Right lobe of liver (tissue), 6 donors: Measurements from ENCODE around the gene C22orf31. TPM values are rescaled to one million over a fixed set of nuclear protein-coding genes. Genes with fewer than 3 reads are reported as not detected.
A peak's percentile ranks its signal among the peaks of the same experiment; 100 is the strongest.

Source experiments
- ATAC-seq, 4 donors: fragments of 200-7000 bp; cut with Tn5 transposase; one replicate each; pipeline ENCODE4 v1.9.1; 2020; ENCODE audit warnings: mild to moderate bottlenecking in 4 of 4, moderate library complexity in 4 of 4
- DNase-seq, 3 donors: peaks; one replicate each; pipeline ENCODE4 v3.0.0-alpha.2; 2020
- H3K27ac ChIP-seq, 3 donors: fragments of 200-600 bp; one replicate each; pipeline ENCODE4 v1.8.0; 2022
- H3K27me3 ChIP-seq, 2 donors: fragments of 200-600 bp; one replicate each; pipeline ENCODE4 v1.8.0; 2022
- H3K36me3 ChIP-seq, 4 donors: fragments of 200-600 bp; sonication (generic) in 1 of 4; one replicate each; pipeline versions ENCODE4 v1.5.1 to v1.8.0; 2017 to 2022; ENCODE audit warnings: control low read depth in 1 of 4
- H3K4me1 ChIP-seq, 4 donors: fragments of 200-600 bp; sonication (generic) in 1 of 4; one replicate each; pipeline versions ENCODE4 v1.5.1 to v1.8.0; 2017 to 2022; ENCODE audit warnings: control low read depth in 1 of 4
- H3K4me3 ChIP-seq, 3 donors: fragments of 200-600 bp; one replicate each; pipeline ENCODE4 v1.8.0; 2022
- H3K9me3 ChIP-seq, 4 donors: fragments of 200-600 bp; sonication (generic) in 1 of 4; one replicate each; pipeline versions ENCODE4 v1.5.1 to v1.8.0; 2017 to 2022; ENCODE audit warnings: control low read depth in 1 of 4
- POLR2A ChIP-seq: fragments of 450-650 bp; IDR thresholded peaks from one replicate; pipeline ENCODE4 v1.6.1; 2017; ENCODE audit warnings: antibody characterized with exemption, mild to moderate bottlenecking
- WGBS: methylation state at CpG from one replicate; pipeline ENCODE4 v1.1.6; 2018; ENCODE audit warnings: low coverage, low lambda C conversion rate; ENCODE audit not compliant: insufficient coverage; ENCODE audit errors: missing lambda C conversion rate; 5-methylcytosine and 5-hydroxymethylcytosine counted together
- intact Hi-C, 2 donors: fragments of 100-400 bp; cut with DNase I; formaldehyde crosslinking; loops; one replicate each; pipeline versions ENCODE4 v1.11.2 to v1.14.1; 2022
- long read RNA-seq: library from polyadenylated mRNA; unstranded; transcript quantifications from one replicate; pipeline ENCODE4 v2.0.0, GENCODE V29; 2019
- total RNA-seq, 6 experiments: library from RNA; depleted of rRNA in 2 of 6; stranded (reverse); fragments of >200 nt in 2 of 6; fragmentation: NEBNext Ultra II Directional in 3 of 6; extraction: Animal tissue kit (Norgen Biotek cat#: 25700) in 3 of 6; gene quantifications; one replicate each; pipeline versions ENCODE4 v1.1.0 to v1.2.4, GENCODE V29; 2016 to 2023
- TF ChIP-seq, protein P1 (sequence below), 4 donors: fragments of 200-600 bp in 3 of 4; fragments of 450-650 bp in 1 of 4; IDR thresholded peaks; one replicate each; pipeline versions ENCODE4 v1.5.1 to v1.8.0; 2016 to 2022; ENCODE audit warnings: antibody characterized with exemption in 4 of 4, mild to moderate bottlenecking in 2 of 4
- donor health status: DM: no; HTN: yes; CAD: no.
- donor health status: DM: no; HTN: no; CAD: no.
- donor health status: DM: no; HTN: no; CAD: no.
- donor health status: DM: no; HTN: yes; CAD: no.
- donor health status: DM: no; HTN: yes; CAD: no.

C22orf31 gene
- not detected for total RNA-seq
- long read RNA-seq = 0 reads

- TF ChIP-seq POLR2A = no peak
- TF ChIP-seq, protein P1, sequence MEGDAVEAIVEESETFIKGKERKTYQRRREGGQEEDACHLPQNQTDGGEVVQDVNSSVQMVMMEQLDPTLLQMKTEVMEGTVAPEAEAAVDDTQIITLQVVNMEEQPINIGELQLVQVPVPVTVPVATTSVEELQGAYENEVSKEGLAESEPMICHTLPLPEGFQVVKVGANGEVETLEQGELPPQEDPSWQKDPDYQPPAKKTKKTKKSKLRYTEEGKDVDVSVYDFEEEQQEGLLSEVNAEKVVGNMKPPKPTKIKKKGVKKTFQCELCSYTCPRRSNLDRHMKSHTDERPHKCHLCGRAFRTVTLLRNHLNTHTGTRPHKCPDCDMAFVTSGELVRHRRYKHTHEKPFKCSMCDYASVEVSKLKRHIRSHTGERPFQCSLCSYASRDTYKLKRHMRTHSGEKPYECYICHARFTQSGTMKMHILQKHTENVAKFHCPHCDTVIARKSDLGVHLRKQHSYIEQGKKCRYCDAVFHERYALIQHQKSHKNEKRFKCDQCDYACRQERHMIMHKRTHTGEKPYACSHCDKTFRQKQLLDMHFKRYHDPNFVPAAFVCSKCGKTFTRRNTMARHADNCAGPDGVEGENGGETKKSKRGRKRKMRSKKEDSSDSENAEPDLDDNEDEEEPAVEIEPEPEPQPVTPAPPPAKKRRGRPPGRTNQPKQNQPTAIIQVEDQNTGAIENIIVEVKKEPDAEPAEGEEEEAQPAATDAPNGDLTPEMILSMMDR (IDR thresholded peaks at IDR 0.05) = no peak
- Histone ChIP-seq H3K4me1 (no peaks in the 10 kb centered on the region), H3K9me3 (no peaks in the 10 kb centered on the region), H3K4me3 (no peak within 1 kb of the TSS), H3K36me3 (no peaks in the 10 kb centered on the region), H3K27ac (no peak within 1 kb of the TSS), H3K27me3 (no peaks in the 10 kb centered on the region)
- no peak for DNase-seq
- ATAC-seq = no peak
- intact Hi-C loops = no loop called here
- WGBS = 50% methylated on average over 2 of the region's 2 CpGs
Observed at GRCh38 chr22:29061773-29062172, at the start of gene C22orf31. TSS of gene C22orf31 (minus strand) at chr22:29061831. CDS start at chr22:29061792, 39 bp downstream.

DNA sequence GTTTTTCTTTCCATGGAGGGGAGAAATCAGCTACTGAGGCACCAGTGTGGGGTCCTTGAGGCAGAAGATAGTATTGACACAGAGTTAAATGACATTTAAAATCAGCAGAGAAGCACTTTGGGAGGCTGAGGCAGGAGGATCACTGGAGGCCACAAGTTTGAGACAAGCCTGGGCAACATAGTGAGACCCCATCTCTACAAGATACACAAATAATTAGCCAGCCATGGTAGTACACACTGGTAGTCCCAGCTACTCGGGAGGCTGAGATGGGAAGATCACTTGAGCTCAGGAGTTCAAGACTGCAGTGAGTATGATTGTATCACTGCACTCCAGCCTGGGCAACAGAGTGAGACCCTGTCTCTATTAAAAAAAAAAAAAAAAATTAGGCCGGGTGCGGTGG lies 49.3 kb upstream of the C22orf31 start:
- intact Hi-C loops = no loop called here
- DNase-seq (no peak), ATAC-seq (no peak)
- no peaks in the 10 kb centered on the region for H3K27me3 ChIP-seq
- H3K4me1 ChIP-seq = no peaks in the 10 kb centered on the region
- H3K9me3 ChIP-seq = no peaks in the 10 kb centered on the region
- TF ChIP-seq POLR2A = no peak
- TF ChIP-seq, protein P1 (IDR thresholded peaks at IDR 0.05) = no peak
- H3K4me3 ChIP-seq = no peak overlapping the region
- no peak overlapping the region for H3K27ac ChIP-seq
- H3K36me3 ChIP-seq = no peaks in the 10 kb centered on the region
- WGBS = 90% methylated on average over 2 of the region's 3 CpGs

GRCh38 chr22:29109822-29110221 lies 48.2 kb upstream of the C22orf31 start:
- TF ChIP-seq, protein P1 (IDR thresholded peaks at IDR 0.05) = no peak
- no peak for TF ChIP-seq POLR2A
- 70% methylated on average over 4 of the region's 4 CpGs for WGBS
- DNase-seq (no peak), ATAC-seq (peak in 1 of 4 donors; percentile 17)
- Histone ChIP-seq H3K36me3 (no peaks in the 10 kb centered on the region), H3K27me3 (no peaks in the 10 kb centered on the region), H3K9me3 (no peaks in the 10 kb centered on the region), H3K4me3 (no peak overlapping the region), H3K27ac (no peak overlapping the region), H3K4me1 (no peaks in the 10 kb centered on the region)
- intact Hi-C loops = no loop called here

DNA sequence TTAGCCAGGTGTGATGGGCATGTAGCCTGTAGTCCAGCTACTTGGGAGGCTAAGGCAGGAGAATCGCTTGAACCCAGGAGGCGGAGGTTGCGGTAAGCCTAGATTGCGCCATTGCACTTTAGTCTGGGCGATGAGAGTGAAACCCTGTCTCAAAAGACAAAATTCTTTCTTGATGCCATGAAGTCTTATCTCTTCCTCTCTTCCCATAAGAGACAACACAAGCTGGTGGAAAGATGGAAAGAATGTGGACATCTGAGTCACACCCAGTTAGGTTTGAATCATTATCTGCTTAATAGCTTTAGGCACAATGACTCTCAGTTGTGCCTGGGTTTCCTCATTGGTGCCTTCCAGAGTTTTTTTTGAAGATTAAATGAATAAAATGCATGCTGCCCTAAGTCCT lies 46.5 kb upstream of the C22orf31 start:
- Histone ChIP-seq H3K4me1 (no peaks in the 10 kb centered on the region), H3K27ac (no peak overlapping the region), H3K36me3 (no peaks in the 10 kb centered on the region), H3K9me3 (no peaks in the 10 kb centered on the region), H3K4me3 (no peak overlapping the region), H3K27me3 (no peaks in the 10 kb centered on the region)
- intact Hi-C loops = no loop called here
- ATAC-seq (no peak), DNase-seq (no peak)
- TF ChIP-seq, protein P1 (IDR thresholded peaks at IDR 0.05) = no peak
- TF ChIP-seq POLR2A = no peak
- WGBS = 98% methylated on average over 5 of the region's 5 CpGs

GRCh38 chr22:29106839-29107238 lies 45.2 kb upstream of the C22orf31 start:
- DNase-seq = no peak
- Histone ChIP-seq H3K27ac (no peak overlapping the region), H3K9me3 (no peaks in the 10 kb centered on the region), H3K36me3 (no peaks in the 10 kb centered on the region), H3K4me1 (no peaks in the 10 kb centered on the region), H3K4me3 (no peak overlapping the region), H3K27me3 (no peaks in the 10 kb centered on the region)
- intact Hi-C loops = no loop called here
- no peak for ATAC-seq
- TF ChIP-seq, protein P1 (IDR thresholded peaks at IDR 0.05) = no peak
- no peak for TF ChIP-seq POLR2A
- 61% methylated on average over 4 of the region's 4 CpGs for WGBS
